SK-N-SH treated with all-trans-retinoic acid at 6 μM for 48 hours (cell line): ENCODE measurements around the gene POLG2.
"Not testable (repeated sequence)": the region's sequence is repeated elsewhere in the genome, so short reads cannot be mapped to it uniquely, and the experiment has no call there.

Experiments used
- ATAC-seq: fragments of 200-7000 bp; cut with Tn5 transposase; 3 replicates; pipeline ENCODE4 v1.9.1; 2020; ENCODE audit warnings: mild to moderate bottlenecking, moderate library complexity
- BACH2 ChIP-seq: fragments of 250-450 bp; sonication (Bioruptor Pico); IDR thresholded peaks from 2 replicates; pipeline ENCODE4 v1.9.0; 2021; ENCODE audit warnings: mild to moderate bottlenecking, borderline replicate concordance
- CREB5 ChIP-seq: fragments of 250-450 bp; sonication (Bioruptor Pico); IDR thresholded peaks from 2 replicates; pipeline ENCODE4 v1.5.1; 2020; ENCODE audit warnings: low read depth, mild to moderate bottlenecking, moderate library complexity
- CSDC2 ChIP-seq: fragments of 250-450 bp; sonication (Bioruptor Pico); IDR thresholded peaks from 2 replicates; pipeline ENCODE4 v1.5.0; 2020; ENCODE audit warnings: mild to moderate bottlenecking, moderate library complexity
- CSRNP3 ChIP-seq: fragments of 250-450 bp; sonication (Bioruptor Pico); IDR thresholded peaks from 2 replicates; pipeline ENCODE4 v1.5.1; 2021; ENCODE audit warnings: mild to moderate bottlenecking, moderate library complexity
- ISL1 ChIP-seq: fragments of 250-450 bp; sonication (Bioruptor Pico); IDR thresholded peaks from 2 replicates; pipeline ENCODE4 v2.1.2; 2022; ENCODE audit warnings: mild to moderate bottlenecking, moderate library complexity
- PATZ1 ChIP-seq: fragments of 250-450 bp; sonication (Bioruptor Pico); IDR thresholded peaks from 2 replicates; pipeline ENCODE4 v1.8.0; 2020; ENCODE audit warnings: mild to moderate bottlenecking, moderate library complexity, borderline replicate concordance
- POU6F1 ChIP-seq: fragments of 250-450 bp; sonication (Bioruptor Pico); IDR thresholded peaks from 2 replicates; pipeline ENCODE4 v1.8.0; 2021; ENCODE audit warnings: low read depth, mild to moderate bottlenecking, moderate library complexity, borderline replicate concordance
- PPARA ChIP-seq: fragments of 250-450 bp; sonication (Bioruptor Pico); IDR thresholded peaks from 2 replicates; pipeline ENCODE4 v1.5.0; 2020; ENCODE audit warnings: mild to moderate bottlenecking, borderline replicate concordance
- RARB ChIP-seq: fragments of 250-450 bp; sonication (Bioruptor Pico); IDR thresholded peaks from 2 replicates; pipeline ENCODE4 v1.8.0; 2021; ENCODE audit warnings: mild to moderate bottlenecking, moderate library complexity
- TCF4 ChIP-seq: fragments of 250-450 bp; sonication (Bioruptor Pico); IDR thresholded peaks from 2 replicates; pipeline ENCODE4 v1.8.0; 2021; ENCODE audit warnings: mild to moderate bottlenecking, moderate library complexity, borderline replicate concordance
- TOX ChIP-seq: fragments of 250-450 bp; sonication (Bioruptor Pico); IDR thresholded peaks from 2 replicates; pipeline ENCODE4 v1.8.0; 2021; ENCODE audit warnings: mild to moderate bottlenecking, moderate library complexity, borderline replicate concordance
- ZC3H10 ChIP-seq: fragments of 250-450 bp; sonication (Bioruptor Pico); IDR thresholded peaks from 2 replicates; pipeline ENCODE4 v1.5.1; 2021; ENCODE audit warnings: mild to moderate bottlenecking, moderate library complexity
- ZFP3 ChIP-seq: fragments of 250-450 bp; sonication (Bioruptor Pico); IDR thresholded peaks from 2 replicates; pipeline ENCODE4 v1.5.0; 2020; ENCODE audit warnings: mild to moderate bottlenecking, moderate library complexity
- ZFP30 ChIP-seq: fragments of 450-650 bp; formaldehyde crosslinking; IDR thresholded peaks from 2 replicates; pipeline ENCODE4 v1.5.0; 2022; ENCODE audit warnings: mild to moderate bottlenecking, moderate library complexity
- ZNF565 ChIP-seq: fragments of 450-650 bp; formaldehyde crosslinking; conservative IDR thresholded peaks from 2 replicates; pipeline ENCODE4 v1.5.0; 2020; ENCODE audit warnings: low read depth, mild to moderate bottlenecking, moderate library complexity
- ZNF8 ChIP-seq: fragments of 450-650 bp; formaldehyde crosslinking; IDR thresholded peaks from 2 replicates; pipeline ENCODE4 v1.5.0; 2020; ENCODE audit warnings: mild to moderate bottlenecking, moderate library complexity
- TF ChIP-seq, protein P1 (sequence below): fragments of 250-450 bp; sonication (Bioruptor Pico); IDR thresholded peaks from 2 replicates; pipeline ENCODE4 v1.5.0; 2020; ENCODE audit warnings: mild to moderate bottlenecking, moderate library complexity

The POLG2 gene

DNA sequence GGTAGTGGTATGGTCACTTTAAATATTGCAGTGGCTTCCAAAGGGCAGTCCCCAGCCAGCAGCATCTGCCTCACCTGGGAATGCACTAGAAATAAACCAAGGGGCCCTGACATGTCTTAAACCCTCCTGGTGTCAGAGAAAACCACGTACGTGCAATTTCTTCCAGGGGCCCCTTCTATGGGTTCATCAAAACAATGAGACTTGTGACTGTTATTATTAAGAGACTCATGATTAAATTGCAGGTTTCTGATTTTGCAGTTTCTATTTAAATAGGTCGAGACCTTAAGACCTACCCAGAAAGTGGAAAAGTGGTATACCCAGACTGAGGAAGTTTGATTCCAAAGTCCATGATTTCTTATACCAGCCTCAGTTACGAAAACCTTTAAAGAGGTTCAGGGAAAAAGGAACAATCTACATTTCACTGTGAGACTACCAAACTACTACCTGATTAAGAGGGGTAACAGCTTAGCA, 746 bp upstream of the POLG2 start (continued):
- TF ChIP-seq, protein P1, sequence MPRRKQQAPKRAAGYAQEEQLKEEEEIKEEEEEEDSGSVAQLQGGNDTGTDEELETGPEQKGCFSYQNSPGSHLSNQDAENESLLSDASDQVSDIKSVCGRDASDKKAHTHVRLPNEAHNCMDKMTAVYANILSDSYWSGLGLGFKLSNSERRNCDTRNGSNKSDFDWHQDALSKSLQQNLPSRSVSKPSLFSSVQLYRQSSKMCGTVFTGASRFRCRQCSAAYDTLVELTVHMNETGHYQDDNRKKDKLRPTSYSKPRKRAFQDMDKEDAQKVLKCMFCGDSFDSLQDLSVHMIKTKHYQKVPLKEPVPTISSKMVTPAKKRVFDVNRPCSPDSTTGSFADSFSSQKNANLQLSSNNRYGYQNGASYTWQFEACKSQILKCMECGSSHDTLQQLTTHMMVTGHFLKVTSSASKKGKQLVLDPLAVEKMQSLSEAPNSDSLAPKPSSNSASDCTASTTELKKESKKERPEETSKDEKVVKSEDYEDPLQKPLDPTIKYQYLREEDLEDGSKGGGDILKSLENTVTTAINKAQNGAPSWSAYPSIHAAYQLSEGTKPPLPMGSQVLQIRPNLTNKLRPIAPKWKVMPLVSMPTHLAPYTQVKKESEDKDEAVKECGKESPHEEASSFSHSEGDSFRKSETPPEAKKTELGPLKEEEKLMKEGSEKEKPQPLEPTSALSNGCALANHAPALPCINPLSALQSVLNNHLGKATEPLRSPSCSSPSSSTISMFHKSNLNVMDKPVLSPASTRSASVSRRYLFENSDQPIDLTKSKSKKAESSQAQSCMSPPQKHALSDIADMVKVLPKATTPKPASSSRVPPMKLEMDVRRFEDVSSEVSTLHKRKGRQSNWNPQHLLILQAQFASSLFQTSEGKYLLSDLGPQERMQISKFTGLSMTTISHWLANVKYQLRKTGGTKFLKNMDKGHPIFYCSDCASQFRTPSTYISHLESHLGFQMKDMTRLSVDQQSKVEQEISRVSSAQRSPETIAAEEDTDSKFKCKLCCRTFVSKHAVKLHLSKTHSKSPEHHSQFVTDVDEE (CRISPR knock-in tag): 0 out of 2 replicates have a peak, but pooled peaks have one; percentile 18

DNA sequence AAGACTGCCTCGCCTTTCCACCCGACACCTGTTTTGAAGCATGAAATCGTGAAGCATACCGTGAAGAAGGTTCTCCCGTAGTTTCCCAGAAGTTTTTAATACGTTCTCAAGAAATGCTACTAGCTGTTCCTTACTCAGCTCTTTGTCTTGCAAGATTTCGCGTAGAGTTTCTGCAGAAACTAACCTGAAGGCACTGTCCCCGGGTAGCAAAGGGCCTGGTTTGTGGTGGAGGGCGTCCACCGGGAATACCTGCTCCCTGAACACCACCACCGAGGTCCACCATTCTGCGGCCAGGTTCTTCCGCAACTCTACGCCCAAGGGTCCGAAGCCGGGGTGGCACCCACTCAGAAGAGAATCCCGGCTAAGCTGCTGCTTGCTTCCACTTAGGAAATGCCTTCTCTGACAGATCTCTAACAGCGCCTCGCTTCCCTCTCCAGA, 487 bp downstream of the POLG2 start:
- ATAC-seq: no peak

GRCh38 chr17:64495300-64495699, 1.6 kb downstream of the POLG2 start:
- ATAC-seq: not testable (repeated sequence)

More for the DNA sequence above, 487 bp downstream of the POLG2 start:
- no peak for TF ChIP-seq CSDC2 (CRISPR knock-in tag)
- no peak for TF ChIP-seq RARB (CRISPR knock-in tag)
- no peak for TF ChIP-seq POU6F1 (CRISPR knock-in tag)
- no peak for TF ChIP-seq PPARA
- TF ChIP-seq ZFP3 (CRISPR knock-in tag): no peak
- TF ChIP-seq ZNF8 (CRISPR knock-in tag): no peak
- TF ChIP-seq ZNF565 (CRISPR knock-in tag): no peak
- TF ChIP-seq PATZ1 (CRISPR knock-in tag): no peak
- TF ChIP-seq CREB5 (CRISPR knock-in tag): no peak
- TF ChIP-seq ZC3H10 (CRISPR knock-in tag): no peak
- TF ChIP-seq TOX (CRISPR knock-in tag): no peak

DNA sequence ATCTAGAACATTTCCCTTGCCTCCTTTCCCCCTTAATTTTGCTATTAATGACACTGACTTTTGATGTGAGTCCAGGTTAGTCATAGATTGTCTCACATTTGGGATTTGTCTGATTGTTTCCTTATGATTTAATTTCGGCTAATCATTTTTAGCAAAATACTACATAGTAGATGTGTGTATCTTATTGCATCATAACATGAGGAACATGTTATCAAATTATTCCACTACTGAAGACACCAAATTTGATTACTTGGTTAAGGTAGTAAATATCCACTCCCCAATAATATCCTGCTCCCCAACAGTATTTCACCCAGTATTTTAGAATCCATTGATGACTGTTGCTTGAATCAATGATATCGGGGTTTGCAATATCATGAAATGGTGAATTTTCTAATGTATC, 2.7 kb downstream of the POLG2 start:
- no peak for TF ChIP-seq BACH2 (CRISPR knock-in tag)
- TF ChIP-seq CREB5 (CRISPR knock-in tag): no peak
- no peak for TF ChIP-seq CSRNP3
- no peak for TF ChIP-seq POU6F1 (CRISPR knock-in tag)
- TF ChIP-seq TOX (CRISPR knock-in tag): no peak
- TF ChIP-seq RARB (CRISPR knock-in tag): no peak
- no peak for TF ChIP-seq ZNF565 (CRISPR knock-in tag)
- TF ChIP-seq ZFP30 (CRISPR knock-in tag): no peak
- TF ChIP-seq ISL1: no peak
- TF ChIP-seq PPARA: no peak
- no peak for TF ChIP-seq TCF4 (CRISPR knock-in tag)
- TF ChIP-seq, protein P1 (CRISPR knock-in tag): no peak
- ATAC-seq: no peak
